ENCODE measurements around the gene EEF2. TPM values are rescaled to one million over a fixed set of nuclear protein-coding genes. Genes with fewer than 3 reads are reported as not detected.
"Not testable (repeated sequence)": the region's sequence is repeated elsewhere in the genome, so short reads cannot be mapped to it uniquely, and the experiment has no call there.

The EEF2 gene
- total and polyA plus RNA-seq, 2 of the 4 experiments (the other 2 are of a cell fraction): 1,505 to 2,161 TPM

DNA sequence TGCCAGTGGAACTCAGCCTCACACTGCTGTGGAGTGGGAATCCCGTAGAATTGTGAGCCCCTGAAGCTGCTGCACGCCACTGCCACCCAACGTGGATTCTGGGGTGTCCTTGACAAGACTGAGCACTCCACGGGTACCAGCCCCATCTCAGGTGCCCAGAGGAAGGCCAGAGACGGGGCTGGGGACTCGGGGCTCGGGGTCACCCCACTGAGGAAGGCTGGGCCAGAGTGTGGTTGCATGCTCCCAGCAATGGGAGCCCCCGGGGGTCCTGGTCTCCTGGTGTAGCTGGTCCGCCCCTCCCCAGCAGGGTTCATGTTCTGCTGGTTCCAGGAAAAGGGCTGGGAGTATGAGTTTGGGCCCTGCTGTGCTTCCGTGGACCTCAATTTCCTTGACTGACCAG is 29.6 kb downstream of the EEF2 start:
- ChIA-PET CTCF (no interaction called here), POLR2A (ENCODE audit: unreplicated experiment) (no interaction called here)
- no peak for TF ChIP-seq BHLHE40 (IDR thresholded peaks at IDR 0.05; ENCODE audit: low read depth, low read length)
- TF ChIP-seq NFE2L2 (IDR thresholded peaks at IDR 0.05; ENCODE audit: low read depth, low read length): no peak
- TF ChIP-seq CEBPB (IDR thresholded peaks at IDR 0.05; ENCODE audit: low read depth, low read length): no peak
- TF ChIP-seq RAD21 (IDR thresholded peaks at IDR 0.05; ENCODE audit: low read length): no peak
- TF ChIP-seq MXI1 (IDR thresholded peaks at IDR 0.05; ENCODE audit: borderline replicate concordance, low read depth, low read length): no peak
- no peak for TF ChIP-seq SMC3 (IDR thresholded peaks at IDR 0.05; ENCODE audit: low read depth, low read length)
- TF ChIP-seq MAZ (IDR thresholded peaks at IDR 0.05; ENCODE audit: borderline replicate concordance, low read depth, low read length): no peak
- Histone ChIP-seq H2BK20ac (ENCODE audit: low read depth, low read length) (no peak overlapping the region), H3K9me1 (ENCODE audit: insufficient read depth, low read length) (peaks cover 15% of the 10 kb centered on the region), H3K4ac (ENCODE audit: low read depth, low read length) (no peak overlapping the region), H3K18ac (ENCODE audit: low read depth, low read length) (no peak overlapping the region), H3K4me3 (ENCODE audit: insufficient read depth, low read depth, low read length) (no peak overlapping the region), H2AK9ac (replicated peaks; ENCODE audit: low read depth, low read length, poor library complexity) (no peak overlapping the region), H3K4me2 (ENCODE audit: low read depth, low read length) (no peak overlapping the region), H2BK5ac (ENCODE audit: low read depth, low read length, poor library complexity, severe bottlenecking) (no peak overlapping the region), H3K79me1 (ENCODE audit: low read depth in 1 of 2, low read length in 2 of 2) (peaks cover 13 to 69% of the 10 kb centered on the region in 2 experiments), H3K14ac (replicated peaks; ENCODE audit: low read depth, low read length) (no peak overlapping the region), H3K56ac (ENCODE audit: extremely low read depth, insufficient read depth, low read length) (no peak overlapping the region), H3K23ac (ENCODE audit: low read depth, low read length) (no peak overlapping the region), H3K9me3 (ENCODE audit: control insufficient read depth, insufficient read depth, low read length) (no peaks in the 10 kb centered on the region), H3K27ac (ENCODE audit: insufficient read depth, low read length) (no peak overlapping the region), H4K91ac (ENCODE audit: insufficient read depth, low read depth, low read length) (no peak overlapping the region), H4K20me1 (ENCODE audit: insufficient read depth, low read length) (peaks cover 91% of the 10 kb centered on the region), H2AFZ (replicated peaks; ENCODE audit: low read length, poor library complexity) (no peak overlapping the region), H3K9ac (ENCODE audit: low read depth, low read length) (no peak overlapping the region), H3K27me3 (ENCODE audit: control insufficient read depth, insufficient read depth, low read length) (no peaks in the 10 kb centered on the region), H2BK15ac (ENCODE audit: low read depth, low read length) (no peak overlapping the region), H2BK120ac (ENCODE audit: low read depth, low read length) (no peak overlapping the region), H4K8ac (ENCODE audit: low read depth in 2 of 2, low read length in 2 of 2) (no peak overlapping the region), H3K36me3 (ENCODE audit: control insufficient read depth, insufficient read depth, low read length) (peaks cover 44% of the 10 kb centered on the region), H3K4me1 (ENCODE audit: control insufficient read depth, insufficient read depth, low read length) (peaks cover 7% of the 10 kb centered on the region), H4K5ac (ENCODE audit: low read depth, low read length) (no peak overlapping the region), H2AK5ac (ENCODE audit: low read depth, low read length) (no peak overlapping the region)
- ATAC-seq (ENCODE audit: low read depth): no peak
- no TSS peak for BruUV-seq (replicated peaks)
- intact Hi-C loops (cut with micrococcal nuclease): no loop called here
- WGBS, 2 experiments (ENCODE audit: extremely low coverage in 2 of 2, insufficient read length in 1 of 2): 90% methylated on average over 5 of the region's 10 CpGs; no CpG with 5 or more reads in 1 of the 2 experiments
- in situ Hi-C loops (cut with MboI; ENCODE audit: low sequenced_read_pairs): no loop called here
- dilution Hi-C loops (cut with HindIII; ENCODE audit: low sequenced_read_pairs, unreplicated experiment): no loop called here
- no peak for DNase-seq

DNA sequence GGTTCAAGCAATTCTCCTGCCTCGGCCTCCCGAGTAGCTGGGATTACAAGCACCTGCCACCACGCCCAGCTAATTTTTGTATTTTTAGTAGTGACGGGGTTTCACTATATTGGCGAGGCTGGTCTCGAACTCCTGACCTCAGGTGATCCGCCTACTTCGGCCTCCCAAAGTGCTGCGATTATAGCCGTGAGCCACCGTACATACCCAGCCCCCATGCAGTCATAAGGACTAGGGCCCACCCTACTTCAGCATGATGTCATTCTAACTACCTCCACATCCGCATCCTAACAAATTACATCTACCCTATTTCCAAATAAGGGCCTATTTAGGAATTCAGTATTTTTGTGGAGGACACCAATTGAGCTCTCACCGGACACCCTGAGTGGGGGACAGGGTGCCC is 30.0 kb downstream of the EEF2 start:
- H4K8ac ChIP-seq (ENCODE audit: low read depth in 2 of 2, low read length in 2 of 2); DNase-seq; H3K4me1 ChIP-seq (ENCODE audit: control insufficient read depth, insufficient read depth, low read length); dilution Hi-C loops (cut with HindIII; ENCODE audit: low sequenced_read_pairs, unreplicated experiment); H2BK15ac ChIP-seq (ENCODE audit: low read depth, low read length); H3K4ac ChIP-seq (ENCODE audit: low read depth, low read length); intact Hi-C loops (cut with micrococcal nuclease); H2AK5ac ChIP-seq (ENCODE audit: low read depth, low read length); H3K18ac ChIP-seq (ENCODE audit: low read depth, low read length); H3K23ac ChIP-seq (ENCODE audit: low read depth, low read length); ATAC-seq (ENCODE audit: low read depth); BruUV-seq (replicated peaks); in situ Hi-C loops (cut with MboI; ENCODE audit: low sequenced_read_pairs); H4K91ac ChIP-seq (ENCODE audit: insufficient read depth, low read depth, low read length); H3K4me3 ChIP-seq (ENCODE audit: insufficient read depth, low read depth, low read length); H2BK5ac ChIP-seq (ENCODE audit: low read depth, low read length, poor library complexity, severe bottlenecking); H4K5ac ChIP-seq (ENCODE audit: low read depth, low read length); H2BK20ac ChIP-seq (ENCODE audit: low read depth, low read length); H2BK120ac ChIP-seq (ENCODE audit: low read depth, low read length); H3K9ac ChIP-seq (ENCODE audit: low read depth, low read length); H3K14ac ChIP-seq (replicated peaks; ENCODE audit: low read depth, low read length); H2AFZ ChIP-seq (replicated peaks; ENCODE audit: low read length, poor library complexity); H3K9me3 ChIP-seq (ENCODE audit: control insufficient read depth, insufficient read depth, low read length); H3K27ac ChIP-seq (ENCODE audit: insufficient read depth, low read length); H3K27me3 ChIP-seq (ENCODE audit: control insufficient read depth, insufficient read depth, low read length); H2AK9ac ChIP-seq (replicated peaks; ENCODE audit: low read depth, low read length, poor library complexity); H3K56ac ChIP-seq (ENCODE audit: extremely low read depth, insufficient read depth, low read length); POLR2A ChIA-PET (ENCODE audit: unreplicated experiment); CTCF ChIA-PET; H3K4me2 ChIP-seq (ENCODE audit: low read depth, low read length): not testable (repeated sequence)
- peaks cover 41% of the 10 kb centered on the region for H3K36me3 ChIP-seq (ENCODE audit: control insufficient read depth, insufficient read depth, low read length)
- 99% methylated on average over 10 of the region's 13 CpGs; no CpG with 5 or more reads in 1 of the 2 experiments for WGBS, 2 experiments (ENCODE audit: extremely low coverage in 2 of 2, insufficient read length in 1 of 2)
- H4K20me1 ChIP-seq (ENCODE audit: insufficient read depth, low read length): peaks cover 87% of the 10 kb centered on the region
- peaks cover 13 to 66% of the 10 kb centered on the region in 2 experiments for H3K79me1 ChIP-seq (ENCODE audit: low read depth in 1 of 2, low read length in 2 of 2)
- H3K9me1 ChIP-seq (ENCODE audit: insufficient read depth, low read length): peaks cover 15% of the 10 kb centered on the region
